ENCODE data around the gene KIAA0586.
A peak's percentile ranks its signal among the peaks of the same experiment; 100 is the strongest.

KIAA0586 gene

GRCh38 chr14:58427281-58428117 lies at the start of gene KIAA0586, which contains the start of gene TIMM9:
Gene KIAA0586 (plus strand): TSS chr14:58427719. CDS start chr14:58428265, 546 bp downstream.
Gene TIMM9 (minus strand): TSS chr14:58427531. CDS start chr14:58411945, 15,586 bp downstream.
- no peak for DNase-seq (ENCODE audit: insufficient read length, low spot score)
- TF ChIP-seq CTCF (IDR thresholded peaks at IDR 0.05; ENCODE audit: insufficient read depth, missing control alignments) = no peak
- peak; percentile 46 for FAIRE-seq

GRCh38 chr14:58390830-58391229 lies 36.7 kb upstream of the KIAA0586 start:
- FAIRE-seq (no peak), DNase-seq (ENCODE audit: insufficient read length, low spot score) (no peak)
- TF ChIP-seq CTCF (IDR thresholded peaks at IDR 0.05; ENCODE audit: insufficient read depth, missing control alignments) = no peak

GRCh38 chr14:58395562-58395811 lies 32.0 kb upstream of the KIAA0586 start:
- FAIRE-seq (no peak), DNase-seq (ENCODE audit: insufficient read length, low spot score) (no peak)
- TF ChIP-seq CTCF (IDR thresholded peaks at IDR 0.05; ENCODE audit: insufficient read depth, missing control alignments) = no peak

- DNase-seq (ENCODE audit: insufficient read length, low spot score) (no peak), FAIRE-seq (no peak)
- TF ChIP-seq CTCF (IDR thresholded peaks at IDR 0.05; ENCODE audit: insufficient read depth, missing control alignments) = no peak
Observed at GRCh38 chr14:58395812-58396788, 31.4 kb upstream of the KIAA0586 start, which contains the start of gene TOMM20L. Gene TOMM20L (plus strand): TSS chr14:58395930. CDS start chr14:58395958, 28 bp downstream.

GRCh38 chr14:58397156-58397555 lies 30.4 kb upstream of the KIAA0586 start:
- no peak for TF ChIP-seq CTCF (IDR thresholded peaks at IDR 0.05; ENCODE audit: insufficient read depth, missing control alignments)
- no peak for DNase-seq (ENCODE audit: insufficient read length, low spot score)
- no peak for FAIRE-seq

- DNase-seq (ENCODE audit: insufficient read length, low spot score) = no peak
- TF ChIP-seq CTCF (IDR thresholded peaks at IDR 0.05; ENCODE audit: insufficient read depth, missing control alignments) = no peak
- no peak for FAIRE-seq
Observed at GRCh38 chr14:58398495-58398894, 29.0 kb upstream of the KIAA0586 start.

Measured in D721Med (cell line).